GM23338 (cell line): ENCODE measurements around the gene CD40. TPM values are rescaled to one million over a fixed set of nuclear protein-coding genes. Genes with fewer than 3 reads are reported as not detected.

Experiments used
- ATAC-seq: fragments of 200-7000 bp; cut with Tn5 transposase; 3 replicates; pipeline ENCODE4 v1.9.1; 2020
- DNase-seq: peaks from one replicate; pipeline ENCODE4 v3.0.0-alpha.2; 2015; ENCODE audit warnings: low spot score
- H2AFZ ChIP-seq: fragments of 200-600 bp; sonication (generic); 2 replicates; pipeline ENCODE4 v1.8.0; 2016; ENCODE audit warnings: antibody characterized with exemption, mild to moderate bottlenecking, moderate library complexity
- H3F3A ChIP-seq: fragments of 200-600 bp; sonication (generic); replicated peaks from 2 replicates; pipeline ENCODE4 v1.8.0; 2017; ENCODE audit warnings: antibody characterized with exemption, mixed run types, low read depth
- H3K27ac ChIP-seq: fragments of 200-600 bp; sonication (generic); 2 replicates; pipeline ENCODE4 v1.6.1; 2016; ENCODE audit warnings: low read depth
- H3K27me3 ChIP-seq: fragments of 200-600 bp; sonication (generic); 2 replicates; pipeline ENCODE4 v1.8.0; 2016; ENCODE audit warnings: mild to moderate bottlenecking, mixed run types, moderate library complexity; ENCODE audit not compliant: insufficient read depth
- H3K36me3 ChIP-seq: fragments of 200-600 bp; sonication (generic); 2 replicates; pipeline ENCODE4 v1.8.0; 2016; ENCODE audit warnings: mild to moderate bottlenecking; ENCODE audit not compliant: insufficient read depth
- H3K4me1 ChIP-seq: fragments of 200-600 bp; sonication (generic); 2 replicates; pipeline ENCODE4 v1.8.0; 2016; ENCODE audit warnings: mild to moderate bottlenecking, moderate library complexity; ENCODE audit not compliant: insufficient read depth
- H3K4me2 ChIP-seq: fragments of 200-600 bp; sonication (generic); 2 replicates; pipeline ENCODE4 v1.7.1; 2017; ENCODE audit warnings: mixed run types
- H3K4me3 ChIP-seq: fragments of 200-600 bp; sonication (generic); 2 replicates; pipeline ENCODE4 v1.6.1; 2016; ENCODE audit warnings: mixed run types
- H3K79me2 ChIP-seq: fragments of 200-600 bp; sonication (generic); replicated peaks from 2 replicates; pipeline ENCODE4 v1.8.0; 2017; ENCODE audit warnings: mild to moderate bottlenecking; ENCODE audit not compliant: insufficient read depth
- H3K9me2 ChIP-seq: fragments of 200-600 bp; sonication (generic); 2 replicates; pipeline ENCODE4 v1.8.0; 2017; ENCODE audit not compliant: insufficient read depth
- H4K20me1 ChIP-seq: fragments of 200-600 bp; sonication (generic); replicated peaks from 2 replicates; pipeline ENCODE4 v1.8.0; 2017; ENCODE audit warnings: mild to moderate bottlenecking; ENCODE audit not compliant: insufficient read depth
- H3K27ac Mint-ChIP-seq: 2 replicates; pipeline ENCODE4 v1.8.0; 2020; ENCODE audit warnings: inconsistent platforms, mild to moderate bottlenecking, moderate library complexity, mixed read lengths
- H3K27me3 Mint-ChIP-seq: 3 replicates; pipeline ENCODE4 v1.8.0; 2022; ENCODE audit warnings: low read depth, mild to moderate bottlenecking, moderate library complexity, mixed read lengths, inconsistent platforms; ENCODE audit not compliant: insufficient read depth, poor library complexity
- H3K36me3 Mint-ChIP-seq: 3 replicates; pipeline ENCODE4 v1.8.0; 2021; ENCODE audit warnings: low read depth, mild to moderate bottlenecking, inconsistent platforms, moderate library complexity, mixed read lengths
- H3K4me1 Mint-ChIP-seq: 3 replicates; pipeline ENCODE4 v1.8.0; 2020; ENCODE audit warnings: mild to moderate bottlenecking, inconsistent platforms, mixed read lengths
- H3K4me3 Mint-ChIP-seq: 3 replicates; pipeline ENCODE4 v1.8.0; 2021; ENCODE audit warnings: moderate library complexity, mild to moderate bottlenecking, inconsistent platforms, mixed read lengths
- H3K9me3 Mint-ChIP-seq: 3 replicates; pipeline ENCODE4 v1.8.0; 2020; ENCODE audit warnings: moderate library complexity, mild to moderate bottlenecking, inconsistent platforms, mixed read lengths
- EZH2phosphoT487 ChIP-seq: fragments of 200-600 bp; sonication (generic); IDR thresholded peaks from one replicate; pipeline ENCODE4 v1.8.1; 2018; ENCODE audit warnings: antibody characterized with exemption; ENCODE audit not compliant: unreplicated experiment
- JUNB ChIP-seq: IDR thresholded peaks from one replicate; pipeline ENCODE4 v1.6.1; 2016; ENCODE audit warnings: antibody characterized with exemption; ENCODE audit not compliant: unreplicated experiment
- POLR2AphosphoS5 ChIP-seq: IDR thresholded peaks from 2 replicates; pipeline ENCODE4 v1.6.1; 2016; ENCODE audit warnings: antibody characterized with exemption, low read depth
- STAT1 ChIP-seq: IDR thresholded peaks from one replicate; pipeline ENCODE4 v1.6.1; 2016; ENCODE audit warnings: antibody characterized with exemption; ENCODE audit not compliant: unreplicated experiment
- ZNF114 ChIP-seq: fragments of 250-450 bp; sonication (Bioruptor Pico); IDR thresholded peaks from 2 replicates; pipeline ENCODE4 v1.5.0; 2020; ENCODE audit warnings: mild to moderate bottlenecking, moderate library complexity
- polyA plus RNA-seq: library from polyadenylated mRNA; unstranded; fragments of >200 nt; fragmentation: Nextera tagmentation; extraction: Ambion mirVana; gene quantifications from 2 replicates; pipeline ENCODE4 v1.2.1, GENCODE V29; 2016
- total RNA-seq: library from RNA; depleted of rRNA; stranded (reverse); fragments of >200 nt; shearing (Covaris generic); gene quantifications from 2 replicates; pipeline ENCODE4 v1.2.3, GENCODE V29; 2014
- TF ChIP-seq, protein P1 (sequence below): IDR thresholded peaks from one replicate; pipeline ENCODE4 v1.6.1; 2018; ENCODE audit warnings: antibody characterized with exemption; ENCODE audit not compliant: unreplicated experiment
- TF ChIP-seq, protein P2 (sequence below): fragments of 250-450 bp; sonication (Bioruptor Pico); IDR thresholded peaks from 2 replicates; pipeline ENCODE4 v1.5.0; 2020; ENCODE audit warnings: mild to moderate bottlenecking, moderate library complexity
- TF ChIP-seq, protein P3 (sequence below), 2 experiments: fragments of 200-600 bp in 1 of 2; sonication (generic) in 1 of 2; conservative IDR thresholded peaks; 2 replicates each; pipeline versions ENCODE4 v1.5.1 to v1.6.1; 2016 to 2017; ENCODE audit warnings: antibody characterized with exemption in 2 of 2, low read depth in 2 of 2, mild to moderate bottlenecking in 2 of 2, moderate library complexity in 1 of 2

Gene CD40
- total and polyA plus RNA-seq, 2 experiments from 2014 or later = 15.4 to 18.9 TPM

DNA sequence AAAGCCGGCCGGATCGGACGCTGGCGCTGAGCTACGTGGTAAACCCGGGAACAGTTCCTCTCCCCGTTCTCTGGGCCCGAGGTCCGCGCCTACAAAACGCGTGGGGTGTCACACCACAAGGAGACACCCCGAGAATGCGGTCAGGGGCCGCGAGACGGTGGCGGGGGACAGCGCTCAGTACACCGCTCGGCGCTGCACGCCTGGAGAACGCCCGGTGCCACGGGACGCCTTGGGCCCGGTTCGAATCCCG is 29.0 kb upstream of the CD40 start:
- Mint-ChIP-seq H3K27me3 (no peaks in the 10 kb centered on the region), H3K9me3 (peaks cover 8% of the 10 kb centered on the region; the same call in 2 of the 3 replicates), H3K4me1 (peaks cover 28% of the 10 kb centered on the region), H3K4me3 (peak overlapping the region; percentile 93), H3K27ac (peak overlapping the region; percentile 95), H3K36me3 (peaks cover 2% of the 10 kb centered on the region; the same call in 1 of the 3 replicates)
- Histone ChIP-seq H3K79me2 (peaks cover 51% of the 10 kb centered on the region), H3K4me1 (peaks cover 15% of the 10 kb centered on the region), H3K27me3 (peaks cover 12% of the 10 kb centered on the region), H3K9me2 (peaks cover 4% of the 10 kb centered on the region; the same call in 1 of the 2 replicates), H3K4me3 (peak overlapping the region; percentile 91), H3K36me3 (no peaks in the 10 kb centered on the region), H3K27ac (peak overlapping the region; percentile 94; the same call in 1 of the 2 replicates), H2AFZ (no peak overlapping the region), H3F3A (0 out of 2 replicates have a peak, but pooled peaks cover 3% of the 10 kb centered on the region), H4K20me1 (peaks cover 40% of the 10 kb centered on the region), H3K4me2 (peak overlapping the region; percentile 99)
- TF ChIP-seq, protein P1, sequence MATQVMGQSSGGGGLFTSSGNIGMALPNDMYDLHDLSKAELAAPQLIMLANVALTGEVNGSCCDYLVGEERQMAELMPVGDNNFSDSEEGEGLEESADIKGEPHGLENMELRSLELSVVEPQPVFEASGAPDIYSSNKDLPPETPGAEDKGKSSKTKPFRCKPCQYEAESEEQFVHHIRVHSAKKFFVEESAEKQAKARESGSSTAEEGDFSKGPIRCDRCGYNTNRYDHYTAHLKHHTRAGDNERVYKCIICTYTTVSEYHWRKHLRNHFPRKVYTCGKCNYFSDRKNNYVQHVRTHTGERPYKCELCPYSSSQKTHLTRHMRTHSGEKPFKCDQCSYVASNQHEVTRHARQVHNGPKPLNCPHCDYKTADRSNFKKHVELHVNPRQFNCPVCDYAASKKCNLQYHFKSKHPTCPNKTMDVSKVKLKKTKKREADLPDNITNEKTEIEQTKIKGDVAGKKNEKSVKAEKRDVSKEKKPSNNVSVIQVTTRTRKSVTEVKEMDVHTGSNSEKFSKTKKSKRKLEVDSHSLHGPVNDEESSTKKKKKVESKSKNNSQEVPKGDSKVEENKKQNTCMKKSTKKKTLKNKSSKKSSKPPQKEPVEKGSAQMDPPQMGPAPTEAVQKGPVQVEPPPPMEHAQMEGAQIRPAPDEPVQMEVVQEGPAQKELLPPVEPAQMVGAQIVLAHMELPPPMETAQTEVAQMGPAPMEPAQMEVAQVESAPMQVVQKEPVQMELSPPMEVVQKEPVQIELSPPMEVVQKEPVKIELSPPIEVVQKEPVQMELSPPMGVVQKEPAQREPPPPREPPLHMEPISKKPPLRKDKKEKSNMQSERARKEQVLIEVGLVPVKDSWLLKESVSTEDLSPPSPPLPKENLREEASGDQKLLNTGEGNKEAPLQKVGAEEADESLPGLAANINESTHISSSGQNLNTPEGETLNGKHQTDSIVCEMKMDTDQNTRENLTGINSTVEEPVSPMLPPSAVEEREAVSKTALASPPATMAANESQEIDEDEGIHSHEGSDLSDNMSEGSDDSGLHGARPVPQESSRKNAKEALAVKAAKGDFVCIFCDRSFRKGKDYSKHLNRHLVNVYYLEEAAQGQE = no peak
- TF ChIP-seq, protein P2, sequence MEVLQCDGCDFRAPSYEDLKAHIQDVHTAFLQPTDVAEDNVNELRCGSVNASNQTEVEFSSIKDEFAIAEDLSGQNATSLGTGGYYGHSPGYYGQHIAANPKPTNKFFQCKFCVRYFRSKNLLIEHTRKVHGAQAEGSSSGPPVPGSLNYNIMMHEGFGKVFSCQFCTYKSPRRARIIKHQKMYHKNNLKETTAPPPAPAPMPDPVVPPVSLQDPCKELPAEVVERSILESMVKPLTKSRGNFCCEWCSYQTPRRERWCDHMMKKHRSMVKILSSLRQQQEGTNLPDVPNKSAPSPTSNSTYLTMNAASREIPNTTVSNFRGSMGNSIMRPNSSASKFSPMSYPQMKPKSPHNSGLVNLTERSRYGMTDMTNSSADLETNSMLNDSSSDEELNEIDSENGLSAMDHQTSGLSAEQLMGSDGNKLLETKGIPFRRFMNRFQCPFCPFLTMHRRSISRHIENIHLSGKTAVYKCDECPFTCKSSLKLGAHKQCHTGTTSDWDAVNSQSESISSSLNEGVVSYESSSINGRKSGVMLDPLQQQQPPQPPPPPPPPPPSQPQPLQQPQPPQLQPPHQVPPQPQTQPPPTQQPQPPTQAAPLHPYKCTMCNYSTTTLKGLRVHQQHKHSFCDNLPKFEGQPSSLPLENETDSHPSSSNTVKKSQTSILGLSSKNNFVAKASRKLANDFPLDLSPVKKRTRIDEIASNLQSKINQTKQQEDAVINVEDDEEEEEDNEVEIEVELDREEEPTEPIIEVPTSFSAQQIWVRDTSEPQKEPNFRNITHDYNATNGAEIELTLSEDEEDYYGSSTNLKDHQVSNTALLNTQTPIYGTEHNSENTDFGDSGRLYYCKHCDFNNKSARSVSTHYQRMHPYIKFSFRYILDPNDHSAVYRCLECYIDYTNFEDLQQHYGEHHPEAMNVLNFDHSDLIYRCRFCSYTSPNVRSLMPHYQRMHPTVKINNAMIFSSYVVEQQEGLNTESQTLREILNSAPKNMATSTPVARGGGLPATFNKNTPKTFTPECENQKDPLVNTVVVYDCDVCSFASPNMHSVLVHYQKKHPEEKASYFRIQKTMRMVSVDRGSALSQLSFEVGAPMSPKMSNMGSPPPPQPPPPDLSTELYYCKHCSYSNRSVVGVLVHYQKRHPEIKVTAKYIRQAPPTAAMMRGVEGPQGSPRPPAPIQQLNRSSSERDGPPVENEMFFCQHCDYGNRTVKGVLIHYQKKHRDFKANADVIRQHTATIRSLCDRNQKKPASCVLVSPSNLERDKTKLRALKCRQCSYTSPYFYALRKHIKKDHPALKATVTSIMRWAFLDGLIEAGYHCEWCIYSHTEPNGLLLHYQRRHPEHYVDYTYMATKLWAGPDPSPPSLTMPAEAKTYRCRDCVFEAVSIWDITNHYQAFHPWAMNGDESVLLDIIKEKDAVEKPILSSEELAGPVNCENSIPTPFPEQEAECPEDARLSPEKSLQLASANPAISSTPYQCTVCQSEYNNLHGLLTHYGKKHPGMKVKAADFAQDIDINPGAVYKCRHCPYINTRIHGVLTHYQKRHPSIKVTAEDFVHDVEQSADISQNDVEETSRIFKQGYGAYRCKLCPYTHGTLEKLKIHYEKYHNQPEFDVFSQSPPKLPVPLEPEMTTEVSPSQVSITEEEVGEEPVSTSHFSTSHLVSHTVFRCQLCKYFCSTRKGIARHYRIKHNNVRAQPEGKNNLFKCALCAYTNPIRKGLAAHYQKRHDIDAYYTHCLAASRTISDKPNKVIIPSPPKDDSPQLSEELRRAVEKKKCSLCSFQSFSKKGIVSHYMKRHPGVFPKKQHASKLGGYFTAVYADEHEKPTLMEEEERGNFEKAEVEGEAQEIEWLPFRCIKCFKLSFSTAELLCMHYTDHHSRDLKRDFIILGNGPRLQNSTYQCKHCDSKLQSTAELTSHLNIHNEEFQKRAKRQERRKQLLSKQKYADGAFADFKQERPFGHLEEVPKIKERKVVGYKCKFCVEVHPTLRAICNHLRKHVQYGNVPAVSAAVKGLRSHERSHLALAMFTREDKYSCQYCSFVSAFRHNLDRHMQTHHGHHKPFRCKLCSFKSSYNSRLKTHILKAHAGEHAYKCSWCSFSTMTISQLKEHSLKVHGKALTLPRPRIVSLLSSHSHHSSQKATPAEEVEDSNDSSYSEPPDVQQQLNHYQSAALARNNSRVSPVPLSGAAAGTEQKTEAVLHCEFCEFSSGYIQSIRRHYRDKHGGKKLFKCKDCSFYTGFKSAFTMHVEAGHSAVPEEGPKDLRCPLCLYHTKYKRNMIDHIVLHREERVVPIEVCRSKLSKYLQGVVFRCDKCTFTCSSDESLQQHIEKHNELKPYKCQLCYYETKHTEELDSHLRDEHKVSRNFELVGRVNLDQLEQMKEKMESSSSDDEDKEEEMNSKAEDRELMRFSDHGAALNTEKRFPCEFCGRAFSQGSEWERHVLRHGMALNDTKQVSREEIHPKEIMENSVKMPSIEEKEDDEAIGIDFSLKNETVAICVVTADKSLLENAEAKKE (CRISPR knock-in tag) = no peak
- TF ChIP-seq POLR2AphosphoS5 (no peak), STAT1 (no peak), EZH2phosphoT487 (no peak), ZNF114 (CRISPR knock-in tag) (no peak), JUNB (no peak)
- TF ChIP-seq, protein P3, sequence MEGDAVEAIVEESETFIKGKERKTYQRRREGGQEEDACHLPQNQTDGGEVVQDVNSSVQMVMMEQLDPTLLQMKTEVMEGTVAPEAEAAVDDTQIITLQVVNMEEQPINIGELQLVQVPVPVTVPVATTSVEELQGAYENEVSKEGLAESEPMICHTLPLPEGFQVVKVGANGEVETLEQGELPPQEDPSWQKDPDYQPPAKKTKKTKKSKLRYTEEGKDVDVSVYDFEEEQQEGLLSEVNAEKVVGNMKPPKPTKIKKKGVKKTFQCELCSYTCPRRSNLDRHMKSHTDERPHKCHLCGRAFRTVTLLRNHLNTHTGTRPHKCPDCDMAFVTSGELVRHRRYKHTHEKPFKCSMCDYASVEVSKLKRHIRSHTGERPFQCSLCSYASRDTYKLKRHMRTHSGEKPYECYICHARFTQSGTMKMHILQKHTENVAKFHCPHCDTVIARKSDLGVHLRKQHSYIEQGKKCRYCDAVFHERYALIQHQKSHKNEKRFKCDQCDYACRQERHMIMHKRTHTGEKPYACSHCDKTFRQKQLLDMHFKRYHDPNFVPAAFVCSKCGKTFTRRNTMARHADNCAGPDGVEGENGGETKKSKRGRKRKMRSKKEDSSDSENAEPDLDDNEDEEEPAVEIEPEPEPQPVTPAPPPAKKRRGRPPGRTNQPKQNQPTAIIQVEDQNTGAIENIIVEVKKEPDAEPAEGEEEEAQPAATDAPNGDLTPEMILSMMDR (conservative IDR thresholded peaks at IDR 0.05; ENCODE audit: low read depth in 2 of 2) = no peak
- ATAC-seq (peak; percentile 61), DNase-seq (peak; percentile 53)
